OCI-M2 (cell line): Measurements from ENCODE around the gene CAMK2G.
"Not testable (repeated sequence)": the region's sequence is repeated elsewhere in the genome, so short reads cannot be mapped to it uniquely, and the experiment has no call there.

Experiments
- DNase-seq: peaks from one replicate; lab custom pipeline; 2025; ENCODE audit not compliant: unreplicated experiment; lab: John Stamatoyannopoulos, UW

The CAMK2G gene

GRCh38 chr10:73841061-73841421 is 33.3 kb downstream of the CAMK2G start:
- no peak for DNase-seq

- no peak for DNase-seq
Measured at GRCh38 chr10:73840403-73841060, 33.8 kb downstream of the CAMK2G start.

DNA sequence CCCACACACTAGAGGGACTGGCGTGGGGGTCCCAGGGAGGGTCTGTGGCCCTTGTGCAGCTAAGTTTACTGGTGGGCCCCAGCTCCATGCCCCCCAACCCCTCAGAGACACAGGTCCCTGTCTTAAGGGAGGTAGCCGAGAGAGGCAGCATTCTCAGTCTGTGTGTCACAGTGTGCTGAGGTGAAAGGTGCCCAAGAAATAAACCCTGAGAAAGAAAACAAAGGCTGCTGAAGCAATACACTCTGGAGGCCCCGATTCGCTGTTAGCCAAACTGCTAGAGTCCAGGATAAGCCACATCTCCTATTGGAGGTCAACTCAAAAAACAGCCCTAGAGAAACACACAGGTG is 34.3 kb downstream of the CAMK2G start:
- no peak for DNase-seq

DNA sequence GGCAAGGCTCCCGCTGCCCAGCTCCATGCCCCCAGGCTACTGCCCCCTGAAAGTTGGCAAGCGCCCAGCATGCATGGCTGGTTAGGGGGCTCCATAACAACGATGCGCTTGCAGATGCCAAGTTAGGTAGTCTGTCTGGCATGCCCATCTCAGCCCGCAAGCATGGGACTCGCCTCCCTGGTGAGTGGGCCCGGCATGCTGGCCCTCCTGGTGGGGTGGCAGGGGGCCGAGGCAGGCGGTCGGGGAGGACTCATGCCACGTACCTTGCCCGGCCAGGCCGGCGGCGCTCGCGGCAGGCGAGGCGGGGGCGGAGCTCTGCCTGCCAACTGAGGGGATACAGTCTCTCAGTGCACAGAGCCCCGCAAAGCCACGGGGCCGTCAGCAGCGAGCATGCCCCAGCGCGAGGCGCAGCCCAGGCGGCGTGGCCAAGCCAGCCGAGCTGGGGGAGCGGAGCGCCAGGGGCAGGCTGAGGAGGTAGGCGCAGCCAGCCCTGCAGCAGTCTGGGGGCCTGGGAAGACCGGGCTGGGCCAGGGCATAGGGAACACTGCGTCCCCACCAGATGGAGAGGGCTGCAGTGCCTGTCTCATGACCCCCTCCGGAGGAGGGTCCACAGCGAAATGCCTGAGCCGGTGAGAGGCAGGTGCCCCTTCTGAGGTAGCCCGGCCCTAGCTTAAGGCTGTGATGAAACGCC is 34.9 kb downstream of the CAMK2G start:
- no peak for DNase-seq

- no peak for DNase-seq
Measured at GRCh38 chr10:73838827-73839226, 35.5 kb downstream of the CAMK2G start.

GRCh38 chr10:73838008-73838567 is 36.3 kb downstream of the CAMK2G start:
- no peak for DNase-seq

GRCh38 chr10:73837072-73837471 is 37.3 kb downstream of the CAMK2G start:
- DNase-seq: no peak

- DNase-seq: no peak
Measured at GRCh38 chr10:73836427-73836980, 37.9 kb downstream of the CAMK2G start.

- not testable (repeated sequence) for DNase-seq
Measured at GRCh38 chr10:73829090-73829489, 45.3 kb downstream of the CAMK2G start.

DNA sequence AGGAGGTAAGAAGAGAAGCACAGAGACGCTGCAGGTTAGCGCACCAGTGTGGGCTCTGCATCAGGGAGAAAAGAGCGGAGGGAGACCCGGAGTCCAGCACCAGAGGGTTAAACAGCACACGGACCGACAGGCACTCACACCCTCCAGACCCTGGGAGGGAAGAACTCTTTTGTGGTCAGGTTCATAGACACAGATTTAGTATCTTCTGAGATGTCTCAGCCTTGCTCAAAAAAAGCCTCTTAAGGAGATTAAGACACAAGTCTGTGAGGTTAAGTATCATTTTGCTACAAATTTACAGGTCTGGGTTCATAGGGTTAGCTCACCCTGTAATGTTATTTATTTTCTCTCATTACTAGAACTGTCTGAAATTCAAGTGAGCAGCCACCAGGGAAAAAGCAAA is 46.2 kb downstream of the CAMK2G start:
- no peak for DNase-seq

GRCh38 chr10:73827346-73828089 is 46.8 kb downstream of the CAMK2G start:
- no peak for DNase-seq

GRCh38 chr10:73824146-73824725 is 50.1 kb downstream of the CAMK2G start:
- no peak for DNase-seq

DNA sequence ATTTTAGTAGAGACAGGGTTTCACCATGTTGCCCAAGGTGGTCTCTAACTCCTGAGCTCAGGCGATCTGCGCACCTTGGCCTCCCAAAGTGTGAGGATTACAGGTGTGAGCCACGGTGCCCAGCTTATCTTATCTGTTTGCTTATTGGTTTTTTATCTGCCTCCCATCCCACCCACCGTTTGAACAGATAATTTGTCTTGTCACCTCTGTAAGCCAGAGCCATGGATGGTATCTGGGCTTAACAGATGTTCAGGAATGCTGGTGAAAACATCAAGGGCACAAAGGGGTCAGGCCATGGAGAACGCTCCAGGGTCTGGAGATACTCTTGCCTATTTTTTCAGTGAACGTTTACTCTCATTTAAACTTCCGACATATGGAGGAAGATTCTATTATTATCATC is 51.0 kb downstream of the CAMK2G start:
- DNase-seq: no peak

- DNase-seq: no peak
Measured at GRCh38 chr10:73819513-73820093, 54.8 kb downstream of the CAMK2G start.

DNA sequence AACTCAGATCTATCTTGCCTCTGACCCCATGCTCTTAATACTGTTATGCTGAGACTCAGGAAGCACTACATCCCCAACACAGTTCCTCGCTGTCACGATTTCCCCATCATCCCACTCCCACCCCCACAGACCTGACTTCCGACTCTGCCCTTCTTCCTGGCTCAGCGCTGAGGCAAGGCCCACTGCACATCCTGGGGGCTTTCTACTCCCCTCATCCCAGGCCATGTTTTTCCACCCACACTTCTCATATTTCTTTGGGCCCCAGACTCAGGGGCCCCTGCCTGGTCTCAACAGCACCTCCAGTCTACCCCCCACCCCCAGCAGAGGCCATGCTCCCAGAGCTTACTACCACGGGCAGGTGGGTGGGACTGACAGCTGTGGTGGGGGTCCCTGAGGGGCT is 55.3 kb downstream of the CAMK2G start:
- no peak for DNase-seq

- DNase-seq: no peak
Measured at GRCh38 chr10:73818402-73818801, 56.0 kb downstream of the CAMK2G start.

- no peak for DNase-seq
Measured at GRCh38 chr10:73817826-73818225, 56.5 kb downstream of the CAMK2G start.

DNA sequence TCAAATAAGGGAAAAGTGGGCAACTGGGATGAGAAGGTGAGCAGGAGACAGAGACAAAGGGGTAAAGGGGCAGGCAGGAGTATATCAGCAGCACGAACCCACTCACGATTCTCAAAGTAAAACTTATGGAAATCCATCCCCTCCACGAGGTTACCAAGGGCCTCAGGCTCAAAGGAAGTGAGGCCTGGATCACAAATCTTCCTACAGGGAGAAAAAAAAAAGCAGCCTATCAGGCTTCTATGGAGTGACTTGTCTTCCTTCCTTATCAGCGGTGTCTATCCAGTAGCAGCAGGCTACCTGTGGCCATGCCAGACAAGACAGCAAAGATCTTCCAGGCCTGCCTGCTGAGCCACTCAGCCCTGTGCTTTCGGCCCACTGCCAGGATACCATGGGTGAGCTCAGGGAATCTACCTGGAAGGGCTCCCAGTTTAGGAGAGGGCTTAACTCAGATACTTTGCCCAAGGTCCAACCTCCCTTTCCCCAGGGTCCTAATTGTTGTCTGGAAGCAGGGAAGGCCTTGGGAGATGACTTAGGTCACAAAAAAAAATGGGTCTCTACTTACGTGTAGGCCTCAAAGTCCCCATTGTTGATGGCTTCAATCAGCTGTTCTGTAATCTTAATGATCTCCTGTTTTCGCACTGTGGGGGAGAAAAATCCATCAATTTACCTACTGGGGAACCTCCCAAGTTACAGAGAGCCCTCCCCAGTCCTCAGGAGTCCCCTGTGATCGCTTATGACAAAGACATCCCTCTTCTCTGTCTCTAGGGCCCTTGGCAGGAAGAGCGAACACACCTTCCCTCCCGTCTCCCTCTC is 57.2 kb downstream of the CAMK2G start:
- no peak for DNase-seq

DNA sequence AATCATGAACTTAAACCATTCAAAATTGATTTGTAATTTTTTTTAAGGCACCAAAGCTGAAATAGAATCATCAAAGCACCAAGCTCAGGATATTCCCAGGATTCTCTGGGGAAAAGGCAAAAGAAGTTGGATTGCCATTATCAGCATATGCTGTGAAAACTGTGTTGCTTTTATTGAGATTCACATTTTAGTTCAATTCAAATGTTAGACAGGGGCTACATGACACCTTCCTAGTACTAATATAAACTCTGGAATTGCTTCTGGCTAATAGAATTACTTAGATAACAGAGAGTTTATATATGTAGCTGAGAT is 58.7 kb downstream of the CAMK2G start:
- DNase-seq: no peak
